HepG2 (cell line): ENCODE measurements around the gene SLC2A6. TPM values are rescaled to one million over a fixed set of nuclear protein-coding genes. Genes with fewer than 3 reads are reported as not detected.

ENCODE experiments used
- CHD4 ChIP-seq: fragments of 200-600 bp; sonication (generic); IDR thresholded peaks from 2 replicates; pipeline ENCODE4 v1.7.0; 2017; ENCODE audit warnings: mild to moderate bottlenecking, low read length, borderline replicate concordance
- FOSL2 ChIP-seq: sonication (generic); formaldehyde crosslinking; IDR thresholded peaks from 2 replicates; pipeline ENCODE4 v1.4.0; 2020; ENCODE audit warnings: missing genetic modification reagents
- GATAD1 ChIP-seq: IDR thresholded peaks from 2 replicates; pipeline ENCODE4 v1.6.1; 2016; ENCODE audit warnings: missing genetic modification reagents, missing compliant biosample characterization
- GPN1 ChIP-seq: sonication (generic); formaldehyde crosslinking; IDR thresholded peaks from 2 replicates; pipeline ENCODE4 v1.5.1; 2020; ENCODE audit warnings: missing genetic modification reagents, borderline replicate concordance
- HMG20B ChIP-seq: conservative IDR thresholded peaks from 2 replicates; pipeline ENCODE4 v1.6.1; 2016; ENCODE audit warnings: missing genetic modification reagents, missing compliant biosample characterization
- KMT2B ChIP-seq: IDR thresholded peaks from 2 replicates; pipeline ENCODE4 v1.6.1; 2016; ENCODE audit warnings: missing genetic modification reagents, missing compliant biosample characterization
- MAF1 ChIP-seq: sonication (generic); formaldehyde crosslinking; IDR thresholded peaks from 2 replicates; pipeline ENCODE4 v1.5.0; 2020; ENCODE audit warnings: missing genetic modification reagents, borderline replicate concordance
- PCBP2 ChIP-seq: fragments of 200-400 bp; formaldehyde crosslinking; optimal IDR thresholded peaks from 2 replicates; pipeline ENCODE3; 2018; ENCODE audit warnings: low read length, low read depth; ENCODE audit not compliant: poor library complexity, severe bottlenecking
- SMYD3 ChIP-seq: sonication (generic); formaldehyde crosslinking; IDR thresholded peaks from 2 replicates; pipeline ENCODE4 v1.8.1; 2023; ENCODE audit warnings: mild to moderate bottlenecking, missing genetic modification reagents
- SNAPC2 ChIP-seq: sonication (generic); formaldehyde crosslinking; IDR thresholded peaks from 2 replicates; pipeline ENCODE4 v1.8.1; 2022; ENCODE audit warnings: mild to moderate bottlenecking, missing genetic modification reagents
- ZEB1 ChIP-seq: IDR thresholded peaks from 2 replicates; pipeline ENCODE4 v1.6.1; 2012; ENCODE audit warnings: mild to moderate bottlenecking, low read depth, inconsistent platforms; ENCODE audit not compliant: insufficient replicate concordance
- ZFX ChIP-seq: sonication (generic); formaldehyde crosslinking; IDR thresholded peaks from 2 replicates; pipeline ENCODE4 v1.4.0; 2020; ENCODE audit warnings: mild to moderate bottlenecking, low read depth, missing genetic modification reagents, moderate library complexity
- ZKSCAN1 ChIP-seq: fragments of 150-350 bp; IDR thresholded peaks from 2 replicates; pipeline ENCODE4 v1.6.1; 2014; ENCODE audit warnings: low read length
- ZNF280B ChIP-seq: sonication (generic); formaldehyde crosslinking; IDR thresholded peaks from 2 replicates; pipeline ENCODE4 v1.5.0; 2020; ENCODE audit warnings: missing genetic modification reagents, mild to moderate bottlenecking, borderline replicate concordance
- ZNF282 ChIP-seq: fragments of 450-650 bp; IDR thresholded peaks from 2 replicates; pipeline ENCODE4 v1.6.1; 2018; ENCODE audit not compliant: partially characterized antibody
- ZNF503 ChIP-seq: sonication (generic); formaldehyde crosslinking; IDR thresholded peaks from 2 replicates; pipeline ENCODE4 v1.4.0; 2020; ENCODE audit warnings: missing genetic modification reagents
- polyA plus RNA-seq, 8 experiments: library from polyadenylated mRNA; depleted of rRNA in 3 of 8; stranded (reverse) in 7 of 8; unstranded in 1 of 8; fragments of >200 nt; fragmentation: Illumina TruSeq in 4 of 8; extraction: Trizol in 4 of 8; gene quantifications; 2 replicates each; pipeline versions ENCODE4 v1.2.1 to v1.2.3, GENCODE V29; 2011 to 2016; ENCODE audit warnings: low read depth in 4 of 8, missing spikeins in 1 of 8, mixed read lengths in 1 of 8; ENCODE audit not compliant: insufficient read depth in 1 of 8
- total RNA-seq, 5 experiments: library from RNA; depleted of rRNA; stranded (reverse); fragments of >200 nt; fragmentation: Illumina TruSeq; extraction: Trizol; gene quantifications; 2 replicates each; pipeline ENCODE4 v1.2.3, GENCODE V29; 2016; ENCODE audit warnings: low read depth in 1 of 5
- TF ChIP-seq, protein P1 (sequence below): sonication (generic); formaldehyde crosslinking; IDR thresholded peaks from 2 replicates; pipeline ENCODE4 v1.8.1; 2022; ENCODE audit warnings: mild to moderate bottlenecking, missing genetic modification reagents
- TF ChIP-seq, protein P2 (sequence below): sonication (generic); formaldehyde crosslinking; IDR thresholded peaks from 2 replicates; pipeline ENCODE4 v1.5.1; 2020; ENCODE audit warnings: mild to moderate bottlenecking, missing genetic modification reagents, borderline replicate concordance
- TF ChIP-seq, protein P3 (sequence below): sonication (generic); formaldehyde crosslinking; IDR thresholded peaks from 2 replicates; pipeline ENCODE4 v1.5.1; 2020; ENCODE audit warnings: mild to moderate bottlenecking, missing genetic modification reagents, borderline replicate concordance

The SLC2A6 gene
- total and polyA plus RNA-seq, 2 of the 13 experiments (the other 11 are each of a cell fraction or from before 2014, with no cell fraction given), result 4.1 to 15.0 TPM

DNA sequence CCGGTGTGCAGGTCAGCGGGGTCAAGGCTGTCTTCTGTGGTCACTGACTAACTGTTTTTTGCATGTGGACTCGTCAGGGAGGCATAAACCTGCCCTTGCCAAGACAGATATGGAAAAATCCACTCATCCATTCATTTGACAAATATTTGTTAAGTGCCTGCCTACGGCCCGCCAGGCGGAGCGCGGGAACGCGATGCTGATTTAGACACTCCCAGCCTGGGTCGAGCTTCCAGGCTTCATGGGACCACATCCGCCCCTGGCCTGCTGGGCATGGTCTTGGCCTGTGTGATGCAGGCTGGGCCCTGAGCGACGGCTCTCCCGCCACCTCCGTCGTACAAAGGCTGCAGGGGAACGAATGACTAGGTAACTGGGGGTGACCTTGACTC is 27.7 kb upstream of the SLC2A6 start (continued):
- TF ChIP-seq, protein P1, sequence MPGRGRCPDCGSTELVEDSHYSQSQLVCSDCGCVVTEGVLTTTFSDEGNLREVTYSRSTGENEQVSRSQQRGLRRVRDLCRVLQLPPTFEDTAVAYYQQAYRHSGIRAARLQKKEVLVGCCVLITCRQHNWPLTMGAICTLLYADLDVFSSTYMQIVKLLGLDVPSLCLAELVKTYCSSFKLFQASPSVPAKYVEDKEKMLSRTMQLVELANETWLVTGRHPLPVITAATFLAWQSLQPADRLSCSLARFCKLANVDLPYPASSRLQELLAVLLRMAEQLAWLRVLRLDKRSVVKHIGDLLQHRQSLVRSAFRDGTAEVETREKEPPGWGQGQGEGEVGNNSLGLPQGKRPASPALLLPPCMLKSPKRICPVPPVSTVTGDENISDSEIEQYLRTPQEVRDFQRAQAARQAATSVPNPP, result no peak
- TF ChIP-seq HMG20B (CRISPR knock-in tag) (peak; percentile 45; the same call in 1 of the 2 replicates), ZNF503 (CRISPR knock-in tag) (peak; percentile 89), ZFX (CRISPR knock-in tag) (peak; percentile 83), PCBP2 (no peak), ZEB1 (no peak), GATAD1 (CRISPR knock-in tag) (peak; percentile 21; the same call in 1 of the 2 replicates), ZNF282 (no peak), SNAPC2 (CRISPR knock-in tag) (no peak), MAF1 (CRISPR knock-in tag) (0 out of 2 replicates have a peak, but pooled peaks have one; percentile 74), SMYD3 (no peak), GPN1 (CRISPR knock-in tag) (no peak), ZNF280B (CRISPR knock-in tag) (peak; percentile 62), FOSL2 (peak; percentile 86), ZKSCAN1 (no peak), KMT2B (CRISPR knock-in tag) (peak; percentile 59), CHD4 (no peak)
- TF ChIP-seq, protein P2, sequence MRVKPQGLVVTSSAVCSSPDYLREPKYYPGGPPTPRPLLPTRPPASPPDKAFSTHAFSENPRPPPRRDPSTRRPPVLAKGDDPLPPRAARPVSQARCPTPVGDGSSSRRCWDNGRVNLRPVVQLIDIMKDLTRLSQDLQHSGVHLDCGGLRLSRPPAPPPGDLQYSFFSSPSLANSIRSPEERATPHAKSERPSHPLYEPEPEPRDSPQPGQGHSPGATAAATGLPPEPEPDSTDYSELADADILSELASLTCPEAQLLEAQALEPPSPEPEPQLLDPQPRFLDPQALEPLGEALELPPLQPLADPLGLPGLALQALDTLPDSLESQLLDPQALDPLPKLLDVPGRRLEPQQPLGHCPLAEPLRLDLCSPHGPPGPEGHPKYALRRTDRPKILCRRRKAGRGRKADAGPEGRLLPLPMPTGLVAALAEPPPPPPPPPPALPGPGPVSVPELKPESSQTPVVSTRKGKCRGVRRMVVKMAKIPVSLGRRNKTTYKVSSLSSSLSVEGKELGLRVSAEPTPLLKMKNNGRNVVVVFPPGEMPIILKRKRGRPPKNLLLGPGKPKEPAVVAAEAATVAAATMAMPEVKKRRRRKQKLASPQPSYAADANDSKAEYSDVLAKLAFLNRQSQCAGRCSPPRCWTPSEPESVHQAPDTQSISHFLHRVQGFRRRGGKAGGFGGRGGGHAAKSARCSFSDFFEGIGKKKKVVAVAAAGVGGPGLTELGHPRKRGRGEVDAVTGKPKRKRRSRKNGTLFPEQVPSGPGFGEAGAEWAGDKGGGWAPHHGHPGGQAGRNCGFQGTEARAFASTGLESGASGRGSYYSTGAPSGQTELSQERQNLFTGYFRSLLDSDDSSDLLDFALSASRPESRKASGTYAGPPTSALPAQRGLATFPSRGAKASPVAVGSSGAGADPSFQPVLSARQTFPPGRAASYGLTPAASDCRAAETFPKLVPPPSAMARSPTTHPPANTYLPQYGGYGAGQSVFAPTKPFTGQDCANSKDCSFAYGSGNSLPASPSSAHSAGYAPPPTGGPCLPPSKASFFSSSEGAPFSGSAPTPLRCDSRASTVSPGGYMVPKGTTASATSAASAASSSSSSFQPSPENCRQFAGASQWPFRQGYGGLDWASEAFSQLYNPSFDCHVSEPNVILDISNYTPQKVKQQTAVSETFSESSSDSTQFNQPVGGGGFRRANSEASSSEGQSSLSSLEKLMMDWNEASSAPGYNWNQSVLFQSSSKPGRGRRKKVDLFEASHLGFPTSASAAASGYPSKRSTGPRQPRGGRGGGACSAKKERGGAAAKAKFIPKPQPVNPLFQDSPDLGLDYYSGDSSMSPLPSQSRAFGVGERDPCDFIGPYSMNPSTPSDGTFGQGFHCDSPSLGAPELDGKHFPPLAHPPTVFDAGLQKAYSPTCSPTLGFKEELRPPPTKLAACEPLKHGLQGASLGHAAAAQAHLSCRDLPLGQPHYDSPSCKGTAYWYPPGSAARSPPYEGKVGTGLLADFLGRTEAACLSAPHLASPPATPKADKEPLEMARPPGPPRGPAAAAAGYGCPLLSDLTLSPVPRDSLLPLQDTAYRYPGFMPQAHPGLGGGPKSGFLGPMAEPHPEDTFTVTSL (CRISPR knock-in tag), result peak; percentile 38; the same call in 1 of the 2 replicates
- TF ChIP-seq, protein P3, sequence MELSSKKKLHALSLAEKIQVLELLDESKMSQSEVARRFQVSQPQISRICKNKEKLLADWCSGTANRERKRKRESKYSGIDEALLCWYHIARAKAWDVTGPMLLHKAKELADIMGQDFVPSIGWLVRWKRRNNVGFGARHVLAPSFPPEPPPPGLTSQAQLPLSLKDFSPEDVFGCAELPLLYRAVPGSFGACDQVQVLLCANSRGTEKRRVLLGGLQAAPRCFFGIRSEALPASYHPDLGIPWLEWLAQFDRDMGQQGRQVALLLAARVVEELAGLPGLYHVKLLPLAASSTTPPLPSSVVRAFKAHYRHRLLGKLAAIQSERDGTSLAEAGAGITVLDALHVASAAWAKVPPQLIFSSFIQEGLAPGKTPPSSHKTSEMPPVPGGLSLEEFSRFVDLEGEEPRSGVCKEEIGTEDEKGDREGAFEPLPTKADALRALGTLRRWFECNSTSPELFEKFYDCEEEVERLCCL (CRISPR knock-in tag), result no peak
